Measurements from ENCODE around the gene NDUFS4. TPM values are rescaled to one million over a fixed set of nuclear protein-coding genes. Genes with fewer than 3 reads are reported as not detected.
"Not testable (repeated sequence)": the region's sequence is repeated elsewhere in the genome, so short reads cannot be mapped to it uniquely, and the experiment has no call there.

The NDUFS4 gene
- 78.7 and 80.8 TPM in 2 replicates for total RNA-seq
- long read RNA-seq, transcript NDUFS4-201 (5 exons, 675 nt) = major isoform, 11 of 16 reads
- long read RNA-seq, partial matches to known transcripts = 1 of 16 reads
- long read RNA-seq, other reads (novel, unspliced or antisense) = 4 of 16 reads

- no peaks in the 10 kb centered on the region for H3K27me3 Mint-ChIP-seq (ENCODE audit: low read depth)
Observed at GRCh38 chr5:53560506-53561191, at the start of gene NDUFS4. NDUFS4 (plus strand) TSS chr5:53560639; CDS start chr5:53560663, 24 bp downstream.

GRCh38 chr5:53512539-53512938 is 47.9 kb upstream of the NDUFS4 start:
- Mint-ChIP-seq H3K4me1 (no peaks in the 10 kb centered on the region), H3K4me3 (no peak overlapping the region), H3K27me3 (ENCODE audit: low read depth) (no peaks in the 10 kb centered on the region), H3K27ac (ENCODE audit: unreplicated experiment) (no peak overlapping the region), H3K36me3 (ENCODE audit: low read depth) (peaks cover 6% of the 10 kb centered on the region), H3K9me3 (peaks cover 11% of the 10 kb centered on the region)
- no peak for TF ChIP-seq CTCF (conservative IDR thresholded peaks at IDR 0.05)
- DNase-seq (ENCODE audit: low read depth, low spot score) = no peak

More at GRCh38 chr5:53560506-53561191, at the start of gene NDUFS4:
- Mint-ChIP-seq H3K4me3 (peak within 1 kb of the TSS; percentile 97), H3K4me1 (peaks cover 31% of the 10 kb centered on the region), H3K36me3 (ENCODE audit: low read depth) (no peaks in the 10 kb centered on the region), H3K9me3 (peaks cover 8% of the 10 kb centered on the region), H3K27ac (ENCODE audit: unreplicated experiment) (peak within 1 kb of the TSS; percentile 99)
- no peak for TF ChIP-seq CTCF (conservative IDR thresholded peaks at IDR 0.05)
- DNase-seq (ENCODE audit: low read depth, low spot score) = peak; percentile 88

GRCh38 chr5:53515988-53516387 is 44.5 kb upstream of the NDUFS4 start:
- no peak overlapping the region for H3K4me3 Mint-ChIP-seq
- H3K36me3 Mint-ChIP-seq (ENCODE audit: low read depth) = no peaks in the 10 kb centered on the region
- peaks cover 6% of the 10 kb centered on the region for H3K9me3 Mint-ChIP-seq
- no peak for DNase-seq (ENCODE audit: low read depth, low spot score)
- no peak overlapping the region for H3K27ac Mint-ChIP-seq (ENCODE audit: unreplicated experiment)
- H3K27me3 Mint-ChIP-seq (ENCODE audit: low read depth) = no peaks in the 10 kb centered on the region
- no peaks in the 10 kb centered on the region for H3K4me1 Mint-ChIP-seq
- no peak for TF ChIP-seq CTCF (conservative IDR thresholded peaks at IDR 0.05)

- H3K27me3 Mint-ChIP-seq (ENCODE audit: low read depth) = no peaks in the 10 kb centered on the region
- no peaks in the 10 kb centered on the region for H3K4me1 Mint-ChIP-seq
- DNase-seq (ENCODE audit: low read depth, low spot score) = no peak
- H3K9me3 Mint-ChIP-seq = peaks cover 11% of the 10 kb centered on the region
- H3K4me3 Mint-ChIP-seq = no peak overlapping the region
- H3K27ac Mint-ChIP-seq (ENCODE audit: unreplicated experiment) = no peak overlapping the region
- no peaks in the 10 kb centered on the region for H3K36me3 Mint-ChIP-seq (ENCODE audit: low read depth)
- TF ChIP-seq CTCF (conservative IDR thresholded peaks at IDR 0.05) = no peak
Observed at GRCh38 chr5:53520813-53521212, 39.6 kb upstream of the NDUFS4 start.

GRCh38 chr5:53537711-53538110 is 22.7 kb upstream of the NDUFS4 start:
- Mint-ChIP-seq H3K4me1 (peaks cover 6% of the 10 kb centered on the region), H3K9me3 (no peaks in the 10 kb centered on the region), H3K27me3 (ENCODE audit: low read depth) (no peaks in the 10 kb centered on the region), H3K36me3 (ENCODE audit: low read depth) (no peaks in the 10 kb centered on the region), H3K27ac (ENCODE audit: unreplicated experiment) (no peak overlapping the region), H3K4me3 (no peak overlapping the region)
- no peak for TF ChIP-seq CTCF (conservative IDR thresholded peaks at IDR 0.05)
- DNase-seq (ENCODE audit: low read depth, low spot score) = no peak

GRCh38 chr5:53540739-53541138 is 19.7 kb upstream of the NDUFS4 start:
- H3K27me3 Mint-ChIP-seq (ENCODE audit: low read depth); H3K27ac Mint-ChIP-seq (ENCODE audit: unreplicated experiment); DNase-seq (ENCODE audit: low read depth, low spot score); H3K9me3 Mint-ChIP-seq; H3K36me3 Mint-ChIP-seq (ENCODE audit: low read depth); H3K4me3 Mint-ChIP-seq: not testable (repeated sequence)
- peaks cover 32% of the 10 kb centered on the region for H3K4me1 Mint-ChIP-seq
